Panc1 (cell line): Measurements from ENCODE around the gene GAS2. TPM values are rescaled to one million over a fixed set of nuclear protein-coding genes. Genes with fewer than 3 reads are reported as not detected.

Experiments used
- ATAC-seq: fragments of 200-7000 bp; cut with Tn5 transposase; 2 replicates; pipeline ENCODE4 v1.9.1; 2020; ENCODE audit warnings: mild to moderate bottlenecking, moderate library complexity
- BruUV-seq: library from RNA; stranded (reverse); fragments of 400-500 nt; replicated peaks from 2 replicates; lab custom pipeline; 2021; lab: Mats Ljungman, UMichigan
- CTCF ChIA-PET: fragments of 300-600 bp; sonication (Branson Sonifier 250); formaldehyde crosslinking; loops from one replicate; lab custom pipeline; 2022; ENCODE audit warnings: antibody characterized with exemption; lab: Charles Lee
- POLR2A ChIA-PET: fragments of 300-600 bp; sonication (Branson Sonifier 250); formaldehyde crosslinking; loops from one replicate; lab custom pipeline; 2022; ENCODE audit warnings: antibody characterized with exemption; lab: Charles Lee
- DNase-seq: peaks from one replicate; pipeline ENCODE4 v3.0.0-alpha.2; 2010; ENCODE audit warnings: low read depth, low spot score
- H3K27ac ChIP-seq: 2 replicates; pipeline ENCODE4 v1.5.1; 2011; ENCODE audit warnings: mild to moderate bottlenecking, low read length, inconsistent platforms
- H3K27me3 ChIP-seq: fragments of 200-500 bp; sonication (Bioruptor generic); 2 replicates; pipeline ENCODE4 v1.6.0; 2014; ENCODE audit warnings: low read length, inconsistent platforms; ENCODE audit not compliant: control insufficient read depth, insufficient read depth
- H3K36me3 ChIP-seq: fragments of 200-500 bp; sonication (Bioruptor generic); 2 replicates; pipeline ENCODE4 v1.5.1; 2014; ENCODE audit warnings: inconsistent platforms, mild to moderate bottlenecking, low read length, moderate library complexity; ENCODE audit not compliant: control insufficient read depth, insufficient read depth
- H3K4me1 ChIP-seq: 2 replicates; pipeline ENCODE4 v1.5.1; 2011; ENCODE audit warnings: inconsistent platforms, mild to moderate bottlenecking, low read length, moderate library complexity; ENCODE audit not compliant: control insufficient read depth, insufficient read depth
- H3K4me3 ChIP-seq, 2 experiments: 2 replicates each; pipeline ENCODE4 v1.5.1; 2011 to 2012; ENCODE audit warnings: low read depth in 2 of 2, low read length in 2 of 2, mild to moderate bottlenecking in 2 of 2, inconsistent platforms in 1 of 2, moderate library complexity in 1 of 2
- H3K9me3 ChIP-seq: fragments of 200-500 bp; sonication (Bioruptor generic); 2 replicates; pipeline ENCODE4 v1.5.1; 2014; ENCODE audit warnings: low read depth, mild to moderate bottlenecking, inconsistent platforms, low read length, moderate library complexity; ENCODE audit not compliant: control insufficient read depth, insufficient read depth
- POLR2AphosphoS5 ChIP-seq: IDR thresholded peaks from 2 replicates; pipeline ENCODE4 v1.6.1; 2012; ENCODE audit warnings: mild to moderate bottlenecking, low read depth, low read length, moderate library complexity
- SIN3A ChIP-seq: IDR thresholded peaks from 2 replicates; pipeline ENCODE4 v1.6.1; 2012; ENCODE audit warnings: low read depth, mild to moderate bottlenecking, low read length, moderate library complexity, borderline replicate concordance; ENCODE audit not compliant: insufficient read depth
- TCF7L2 ChIP-seq: IDR thresholded peaks from 2 replicates; pipeline ENCODE4 v1.6.1; 2011; ENCODE audit warnings: mild to moderate bottlenecking, low read depth, low read length, inconsistent platforms
- in situ Hi-C: cut with HindIII; loops from 2 replicates; pipeline ENCODE4 v1.10.0; 2016; ENCODE audit warnings: low sequenced_read_pairs, low pct_unique_long_range_greater_than_20kb
- intact Hi-C: fragments of 100-400 bp; cut with micrococcal nuclease; formaldehyde crosslinking; loops from one replicate; pipeline ENCODE4 v1.10.0; 2022; ENCODE audit not compliant: unreplicated experiment
- total RNA-seq: library from RNA; stranded (reverse); gene quantifications from one replicate; pipeline ENCODE4 v1.2.1, GENCODE V29; 2021; ENCODE audit not compliant: unreplicated experiment
- TF ChIP-seq, protein P1 (sequence below), 2 experiments: IDR thresholded peaks; 2 replicates each; pipeline ENCODE4 v1.6.1; 2011 to 2012; ENCODE audit warnings: low read depth in 2 of 2, control low read depth in 1 of 2, low read length in 1 of 2, mild to moderate bottlenecking in 1 of 2, moderate library complexity in 1 of 2; ENCODE audit not compliant: insufficient read depth in 1 of 2
- TF ChIP-seq, protein P2 (sequence below): fragments of 450-650 bp; IDR thresholded peaks from 2 replicates; pipeline ENCODE4 v1.5.1; 2017; ENCODE audit warnings: mild to moderate bottlenecking

GAS2 gene
- total RNA-seq, 1 experiment from 2014 or later: 0.87 TPM

DNA sequence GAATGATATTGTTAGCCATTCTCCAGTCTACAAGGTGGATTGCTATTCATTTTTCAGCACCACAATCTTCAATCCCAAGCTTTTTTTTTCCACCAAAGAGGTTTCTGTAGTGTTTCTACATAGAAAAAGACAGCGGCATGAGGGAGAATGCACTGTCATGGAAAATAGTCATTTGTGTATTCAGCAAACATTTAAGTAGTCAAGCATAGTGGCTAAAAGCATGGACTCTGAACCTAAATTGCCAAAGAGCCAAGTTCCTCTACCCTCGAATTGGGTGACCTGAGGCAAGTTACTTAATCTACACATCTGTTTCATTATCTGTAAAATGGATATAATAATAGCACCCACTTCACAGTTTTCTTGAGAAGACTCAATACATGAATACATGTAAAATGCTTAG lies 14.2 kb downstream of the GAS2 start:
- CTCF ChIA-PET: no interaction called here
- POLR2A ChIA-PET: no interaction called here
- in situ Hi-C loops: no loop called here
- BruUV-seq: no TSS peak
- Histone ChIP-seq H3K4me3 (no peak overlapping the region), H3K9me3 (no peaks in the 10 kb centered on the region), H3K27ac (no peak overlapping the region), H3K27me3 (no peaks in the 10 kb centered on the region), H3K36me3 (no peaks in the 10 kb centered on the region), H3K4me1 (no peaks in the 10 kb centered on the region)
- DNase-seq: no peak
- TF ChIP-seq SIN3A (no peak), TCF7L2 (no peak), POLR2AphosphoS5 (no peak)
- TF ChIP-seq, protein P1, sequence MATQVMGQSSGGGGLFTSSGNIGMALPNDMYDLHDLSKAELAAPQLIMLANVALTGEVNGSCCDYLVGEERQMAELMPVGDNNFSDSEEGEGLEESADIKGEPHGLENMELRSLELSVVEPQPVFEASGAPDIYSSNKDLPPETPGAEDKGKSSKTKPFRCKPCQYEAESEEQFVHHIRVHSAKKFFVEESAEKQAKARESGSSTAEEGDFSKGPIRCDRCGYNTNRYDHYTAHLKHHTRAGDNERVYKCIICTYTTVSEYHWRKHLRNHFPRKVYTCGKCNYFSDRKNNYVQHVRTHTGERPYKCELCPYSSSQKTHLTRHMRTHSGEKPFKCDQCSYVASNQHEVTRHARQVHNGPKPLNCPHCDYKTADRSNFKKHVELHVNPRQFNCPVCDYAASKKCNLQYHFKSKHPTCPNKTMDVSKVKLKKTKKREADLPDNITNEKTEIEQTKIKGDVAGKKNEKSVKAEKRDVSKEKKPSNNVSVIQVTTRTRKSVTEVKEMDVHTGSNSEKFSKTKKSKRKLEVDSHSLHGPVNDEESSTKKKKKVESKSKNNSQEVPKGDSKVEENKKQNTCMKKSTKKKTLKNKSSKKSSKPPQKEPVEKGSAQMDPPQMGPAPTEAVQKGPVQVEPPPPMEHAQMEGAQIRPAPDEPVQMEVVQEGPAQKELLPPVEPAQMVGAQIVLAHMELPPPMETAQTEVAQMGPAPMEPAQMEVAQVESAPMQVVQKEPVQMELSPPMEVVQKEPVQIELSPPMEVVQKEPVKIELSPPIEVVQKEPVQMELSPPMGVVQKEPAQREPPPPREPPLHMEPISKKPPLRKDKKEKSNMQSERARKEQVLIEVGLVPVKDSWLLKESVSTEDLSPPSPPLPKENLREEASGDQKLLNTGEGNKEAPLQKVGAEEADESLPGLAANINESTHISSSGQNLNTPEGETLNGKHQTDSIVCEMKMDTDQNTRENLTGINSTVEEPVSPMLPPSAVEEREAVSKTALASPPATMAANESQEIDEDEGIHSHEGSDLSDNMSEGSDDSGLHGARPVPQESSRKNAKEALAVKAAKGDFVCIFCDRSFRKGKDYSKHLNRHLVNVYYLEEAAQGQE (IDR thresholded peaks at IDR 0.05; ENCODE audit: insufficient read depth in 1 of 2, low read depth in 2 of 2, low read length in 1 of 2): no peak
- TF ChIP-seq, protein P2, sequence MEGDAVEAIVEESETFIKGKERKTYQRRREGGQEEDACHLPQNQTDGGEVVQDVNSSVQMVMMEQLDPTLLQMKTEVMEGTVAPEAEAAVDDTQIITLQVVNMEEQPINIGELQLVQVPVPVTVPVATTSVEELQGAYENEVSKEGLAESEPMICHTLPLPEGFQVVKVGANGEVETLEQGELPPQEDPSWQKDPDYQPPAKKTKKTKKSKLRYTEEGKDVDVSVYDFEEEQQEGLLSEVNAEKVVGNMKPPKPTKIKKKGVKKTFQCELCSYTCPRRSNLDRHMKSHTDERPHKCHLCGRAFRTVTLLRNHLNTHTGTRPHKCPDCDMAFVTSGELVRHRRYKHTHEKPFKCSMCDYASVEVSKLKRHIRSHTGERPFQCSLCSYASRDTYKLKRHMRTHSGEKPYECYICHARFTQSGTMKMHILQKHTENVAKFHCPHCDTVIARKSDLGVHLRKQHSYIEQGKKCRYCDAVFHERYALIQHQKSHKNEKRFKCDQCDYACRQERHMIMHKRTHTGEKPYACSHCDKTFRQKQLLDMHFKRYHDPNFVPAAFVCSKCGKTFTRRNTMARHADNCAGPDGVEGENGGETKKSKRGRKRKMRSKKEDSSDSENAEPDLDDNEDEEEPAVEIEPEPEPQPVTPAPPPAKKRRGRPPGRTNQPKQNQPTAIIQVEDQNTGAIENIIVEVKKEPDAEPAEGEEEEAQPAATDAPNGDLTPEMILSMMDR: no peak
- intact Hi-C loops: no loop called here
- ATAC-seq: no peak

DNA sequence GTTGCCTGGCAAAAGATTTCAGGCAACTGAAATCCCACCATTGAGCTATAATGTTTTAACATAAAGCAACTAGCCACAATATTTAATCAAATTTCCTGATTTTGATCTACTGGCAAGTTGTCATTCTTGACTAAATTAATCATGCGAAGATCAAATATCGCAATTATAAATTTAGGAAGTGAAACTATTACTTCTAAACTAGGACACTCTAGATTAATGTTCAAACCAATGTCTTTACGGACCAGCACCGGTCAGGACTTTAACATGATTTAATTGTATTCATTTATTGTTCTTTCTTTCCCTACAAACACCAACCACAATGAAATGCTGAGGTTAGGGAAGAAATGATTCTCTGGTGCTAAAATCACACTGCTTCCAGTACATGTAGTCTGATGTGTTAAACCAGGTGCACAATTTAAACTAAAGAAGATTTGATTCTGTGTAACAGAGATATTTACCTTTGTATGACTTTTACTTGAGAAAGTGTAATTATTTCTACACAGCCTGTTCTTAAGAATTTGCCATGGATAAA lies 14.9 kb downstream of the GAS2 start:
- in situ Hi-C loops: no loop called here
- ATAC-seq (no peak), DNase-seq (no peak)
- no peaks in the 10 kb centered on the region for H3K9me3 ChIP-seq
- no peak overlapping the region for H3K27ac ChIP-seq
- ChIA-PET POLR2A (no interaction called here), CTCF (no interaction called here)
- H3K27me3 ChIP-seq: no peaks in the 10 kb centered on the region
- no peaks in the 10 kb centered on the region for H3K4me1 ChIP-seq
- H3K4me3 ChIP-seq: no peak overlapping the region
- BruUV-seq: no TSS peak
- TF ChIP-seq, protein P1 (IDR thresholded peaks at IDR 0.05; ENCODE audit: insufficient read depth in 1 of 2, low read depth in 2 of 2, low read length in 1 of 2): no peak
- TF ChIP-seq SIN3A (no peak), POLR2AphosphoS5 (no peak), TCF7L2 (no peak)
- TF ChIP-seq, protein P2: no peak
- intact Hi-C loops: no loop called here
- no peaks in the 10 kb centered on the region for H3K36me3 ChIP-seq
